Thyroid gland (tissue), 4 donors: Measurements from ENCODE around the gene PRIMPOL. TPM values are rescaled to one million over a fixed set of nuclear protein-coding genes. Genes with fewer than 3 reads are reported as not detected.

Source experiments
- DNase-seq, 2 donors: peaks; one replicate each; pipeline ENCODE4 v3.0.0-alpha.2; 2019
- H3K27ac ChIP-seq, 3 donors: fragments of 200-600 bp; sonication (generic); 1 replicate in 2 of 3; 2 replicates in 1 of 3; pipeline ENCODE4 v1.5.1; 2016 to 2019; ENCODE audit warnings: mild to moderate bottlenecking in 1 of 3, moderate library complexity in 1 of 3
- H3K27me3 ChIP-seq: fragments of 200-600 bp; sonication (generic); one replicate; pipeline ENCODE4 v1.5.1; 2019
- H3K36me3 ChIP-seq, 2 donors: fragments of 200-600 bp; sonication (generic); one replicate each; pipeline ENCODE4 v1.5.1; 2016 to 2019
- H3K4me1 ChIP-seq, 2 donors: fragments of 200-600 bp; sonication (generic); one replicate each; pipeline ENCODE4 v1.5.1; 2017 to 2019
- H3K4me3 ChIP-seq, 3 donors: fragments of 200-600 bp; sonication (generic); replicated peaks in 1 of 3; 1 replicate in 2 of 3; 2 replicates in 1 of 3; pipeline ENCODE4 v1.5.1; 2016; ENCODE audit warnings: mild to moderate bottlenecking in 1 of 3
- H3K9me3 ChIP-seq: fragments of 200-600 bp; sonication (generic); one replicate; pipeline ENCODE4 v1.5.1; 2017
- CTCF ChIP-seq, 6 experiments: fragments of 200-600 bp in 3 of 6; fragments of 450-650 bp in 3 of 6; sonication (generic) in 3 of 6; IDR thresholded peaks; one replicate each; pipeline ENCODE4 v1.5.1; 2016 to 2019; ENCODE audit warnings: antibody characterized with exemption in 6 of 6, mild to moderate bottlenecking in 2 of 6, inconsistent platforms in 1 of 6, moderate library complexity in 1 of 6
- POLR2A ChIP-seq, 2 donors: fragments of 450-650 bp; IDR thresholded peaks; one replicate each; pipeline ENCODE4 v1.6.1; 2017; ENCODE audit warnings: antibody characterized with exemption in 2 of 2, mild to moderate bottlenecking in 2 of 2, moderate library complexity in 1 of 2
- WGBS, 2 donors: methylation state at CpG; one replicate each; pipeline ENCODE4 v1.1.5; 2017; 5-methylcytosine and 5-hydroxymethylcytosine counted together
- intact Hi-C: fragments of 100-400 bp; cut with DNase I; formaldehyde crosslinking; loops from one replicate; pipeline ENCODE4 v1.15.1; 2023
- total RNA-seq, 4 donors: library from RNA; depleted of rRNA; stranded (reverse); fragments of >200 nt; gene quantifications; one replicate each; pipeline ENCODE4 v1.2.3, GENCODE V29; 2016

The PRIMPOL gene
- total RNA-seq, 4 donors from 2014 or later: 14.4 to 29.4 (median 22.3) TPM

- TF ChIP-seq POLR2A (IDR thresholded peaks at IDR 0.05) (no peak), CTCF (IDR thresholded peaks at IDR 0.05) (no peak)
- DNase-seq: no peak
- Histone ChIP-seq H3K4me1 (peaks cover 10 to 17% of the 10 kb centered on the region in 2 donors), H3K36me3 (no peaks in the 10 kb centered on the region), H3K27me3 (no peaks in the 10 kb centered on the region), H3K4me3 (no peak overlapping the region), H3K9me3 (no peaks in the 10 kb centered on the region), H3K27ac (no peak overlapping the region)
- intact Hi-C loops: no loop called here
- WGBS, 2 donors: 93 to 94% methylated on average over 1 of the region's 1 CpG
Observed at GRCh38 chr4:184643731-184644130, 5.8 kb upstream of the PRIMPOL start.

- Histone ChIP-seq H3K4me1 (peaks cover 10 to 17% of the 10 kb centered on the region in 2 donors), H3K9me3 (no peaks in the 10 kb centered on the region), H3K36me3 (no peaks in the 10 kb centered on the region), H3K27ac (no peak overlapping the region), H3K4me3 (no peak overlapping the region), H3K27me3 (no peaks in the 10 kb centered on the region)
- intact Hi-C loops: no loop called here
- TF ChIP-seq CTCF (IDR thresholded peaks at IDR 0.05) (no peak), POLR2A (IDR thresholded peaks at IDR 0.05) (no peak)
- 87 to 94% methylated on average over 9 of the region's 9 CpGs for WGBS, 2 donors
- DNase-seq: no peak
Observed at GRCh38 chr4:184644553-184645307, 4.8 kb upstream of the PRIMPOL start.

GRCh38 chr4:184645904-184646610, 3.5 kb upstream of the PRIMPOL start:
- H3K4me1 ChIP-seq: peaks cover 21 to 25% of the 10 kb centered on the region in 2 donors
- intact Hi-C loops: no loop called here
- H3K27ac ChIP-seq: no peak overlapping the region
- WGBS, 2 donors: 74 to 79% methylated on average over 6 of the region's 6 CpGs
- no peak for TF ChIP-seq CTCF (IDR thresholded peaks at IDR 0.05)
- TF ChIP-seq POLR2A (IDR thresholded peaks at IDR 0.05): no peak
- no peak for DNase-seq
- no peaks in the 10 kb centered on the region for H3K36me3 ChIP-seq
- H3K4me3 ChIP-seq: no peak overlapping the region
- H3K9me3 ChIP-seq: no peaks in the 10 kb centered on the region
- no peaks in the 10 kb centered on the region for H3K27me3 ChIP-seq

GRCh38 chr4:184647266-184648053, 2.1 kb upstream of the PRIMPOL start:
- 78 to 82% methylated on average over 7 of the region's 7 CpGs for WGBS, 2 donors
- Histone ChIP-seq H3K36me3 (no peaks in the 10 kb centered on the region), H3K4me3 (peak overlapping the region in 2 of 3 donors; percentile 78 to 86), H3K27ac (peak overlapping the region in 2 of 3 donors; percentile 92 to 94), H3K4me1 (peaks cover 21 to 25% of the 10 kb centered on the region in 2 donors), H3K27me3 (no peaks in the 10 kb centered on the region), H3K9me3 (no peaks in the 10 kb centered on the region)
- intact Hi-C loops: no loop called here
- TF ChIP-seq POLR2A (IDR thresholded peaks at IDR 0.05): no peak
- TF ChIP-seq CTCF (IDR thresholded peaks at IDR 0.05): no peak
- DNase-seq: no peak
